Liver (tissue), 9 donors: ENCODE data around the gene NMBR. TPM values are rescaled to one million over a fixed set of nuclear protein-coding genes. Genes with fewer than 3 reads are reported as not detected.

Source experiments
- DNase-seq: peaks from one replicate; pipeline ENCODE4 v3.0.0-alpha.2; 2017; ENCODE audit warnings: low spot score
- H3K27ac ChIP-seq, 2 donors: one replicate each; pipeline ENCODE4 v1.7.0; 2013; ENCODE audit warnings: inconsistent platforms in 2 of 2, low read length in 2 of 2, control low read depth in 1 of 2, low read depth in 1 of 2, mild to moderate bottlenecking in 1 of 2
- H3K27me3 ChIP-seq, 4 donors: one replicate each; pipeline versions ENCODE4 v1.6.1 to v1.7.0; 2013; ENCODE audit warnings: low read length in 3 of 4, inconsistent platforms in 1 of 4, mild to moderate bottlenecking in 1 of 4, moderate library complexity in 1 of 4; ENCODE audit not compliant: control insufficient read depth in 4 of 4, insufficient read depth in 4 of 4
- H3K36me3 ChIP-seq, 4 donors: one replicate each; pipeline versions ENCODE4 v1.6.1 to v1.7.0; 2013; ENCODE audit warnings: low read length in 3 of 4, mild to moderate bottlenecking in 3 of 4, low read depth in 1 of 4, moderate library complexity in 1 of 4; ENCODE audit not compliant: control insufficient read depth in 4 of 4, insufficient read depth in 3 of 4
- H3K4me1 ChIP-seq, 4 donors: one replicate each; pipeline versions ENCODE4 v1.6.1 to v1.7.0; 2013; ENCODE audit warnings: low read length in 3 of 4, mild to moderate bottlenecking in 3 of 4, moderate library complexity in 1 of 4; ENCODE audit not compliant: control insufficient read depth in 4 of 4, insufficient read depth in 4 of 4
- H3K4me3 ChIP-seq, 3 donors: one replicate each; pipeline versions ENCODE4 v1.6.1 to v1.7.0; 2013; ENCODE audit warnings: low read length in 3 of 3, control low read depth in 1 of 3, low read depth in 1 of 3, mild to moderate bottlenecking in 1 of 3
- H3K9ac ChIP-seq, 2 donors: one replicate each; pipeline ENCODE4 v1.7.0; 2013; ENCODE audit warnings: low read length in 2 of 2, mild to moderate bottlenecking in 2 of 2, moderate library complexity in 2 of 2, control low read depth in 1 of 2, low read depth in 1 of 2
- H3K9me3 ChIP-seq, 4 donors: one replicate each; pipeline versions ENCODE4 v1.6.1 to v1.7.0; 2013; ENCODE audit warnings: low read length in 3 of 4; ENCODE audit not compliant: control insufficient read depth in 4 of 4
- EGR1 ChIP-seq, 2 donors: IDR thresholded peaks; 2 replicates each; pipeline ENCODE4 v1.6.1; 2016 to 2018; ENCODE audit warnings: antibody characterized with exemption in 2 of 2, low read depth in 2 of 2
- FOXA1 ChIP-seq: IDR thresholded peaks from 2 replicates; pipeline ENCODE4 v1.6.1; 2016; ENCODE audit warnings: antibody characterized with exemption
- FOXA2 ChIP-seq: IDR thresholded peaks from 2 replicates; pipeline ENCODE4 v1.6.1; 2016; ENCODE audit warnings: antibody characterized with exemption
- GABPA ChIP-seq, 2 donors: IDR thresholded peaks in 1 of 2; conservative IDR thresholded peaks in 1 of 2; 2 replicates each; pipeline ENCODE4 v1.6.1; 2016; ENCODE audit warnings: antibody characterized with exemption in 2 of 2, mild to moderate bottlenecking in 1 of 2, moderate library complexity in 1 of 2
- HNF4A ChIP-seq, 2 donors: conservative IDR thresholded peaks; 2 replicates each; pipeline ENCODE4 v1.6.1; 2016; ENCODE audit warnings: antibody characterized with exemption in 2 of 2, mild to moderate bottlenecking in 2 of 2
- HNF4G ChIP-seq: IDR thresholded peaks from 2 replicates; pipeline ENCODE4 v1.6.1; 2016; ENCODE audit warnings: antibody characterized with exemption
- NR2F2 ChIP-seq: IDR thresholded peaks from 2 replicates; pipeline ENCODE4 v1.6.1; 2016; ENCODE audit warnings: antibody characterized with exemption
- RAD21 ChIP-seq, 2 donors: IDR thresholded peaks; 2 replicates each; pipeline ENCODE4 v1.6.1; 2016; ENCODE audit warnings: antibody characterized with exemption in 2 of 2, mild to moderate bottlenecking in 2 of 2
- RXRA ChIP-seq, 2 donors: IDR thresholded peaks; 2 replicates each; pipeline ENCODE4 v1.6.1; 2017 to 2018; ENCODE audit warnings: antibody characterized with exemption in 2 of 2, mild to moderate bottlenecking in 1 of 2
- TAF1 ChIP-seq: conservative IDR thresholded peaks from 2 replicates; pipeline ENCODE4 v1.6.1; 2016; ENCODE audit warnings: antibody characterized with exemption, mild to moderate bottlenecking
- YY1 ChIP-seq: IDR thresholded peaks from 2 replicates; pipeline ENCODE4 v1.6.1; 2016; ENCODE audit warnings: antibody characterized with exemption, mild to moderate bottlenecking
- WGBS: extraction: QIAGEN DNeasy Blood & Tissue Kit; methylation state at CpG from one replicate; pipeline ENCODE4 v1.1.7; 2013; 5-methylcytosine and 5-hydroxymethylcytosine counted together
- polyA plus RNA-seq, 2 donors: library from polyadenylated mRNA; stranded (reverse) in 1 of 2; unstranded in 1 of 2; fragments of 200-250 nt in 1 of 2; fragments of >200 nt in 1 of 2; fragmentation: Nextera tagmentation in 1 of 2; extraction: Ambion mirVana in 1 of 2; gene quantifications; one replicate each; pipeline versions ENCODE4 v1.2.1 to v1.2.3, GENCODE V29; 2013 to 2015
- total RNA-seq, 2 donors: library from RNA; depleted of rRNA; stranded (reverse); fragments of >200 nt; gene quantifications; one replicate each; pipeline ENCODE4 v1.2.3, GENCODE V29; 2014
- TF ChIP-seq, protein P1 (sequence below): IDR thresholded peaks from 2 replicates; pipeline ENCODE4 v1.6.1; 2016; ENCODE audit warnings: antibody characterized with exemption, mild to moderate bottlenecking
- TF ChIP-seq, protein P2 (sequence below): IDR thresholded peaks from 2 replicates; pipeline ENCODE4 v1.6.1; 2016; ENCODE audit warnings: antibody characterized with exemption
- TF ChIP-seq, protein P3 (sequence below): IDR thresholded peaks from 2 replicates; pipeline ENCODE4 v1.6.1; 2016; ENCODE audit warnings: antibody characterized with exemption
- TF ChIP-seq, protein P4 (sequence below): IDR thresholded peaks from 2 replicates; pipeline ENCODE4 v1.6.1; 2016; ENCODE audit warnings: antibody characterized with exemption
- donor health status: healthy.
- donor health status: healthy.
- donor health status: healthy.
- donor health status: healthy.
- donor health status: healthy.

The NMBR gene
- total and polyA plus RNA-seq, 4 donors, result not detected

DNA sequence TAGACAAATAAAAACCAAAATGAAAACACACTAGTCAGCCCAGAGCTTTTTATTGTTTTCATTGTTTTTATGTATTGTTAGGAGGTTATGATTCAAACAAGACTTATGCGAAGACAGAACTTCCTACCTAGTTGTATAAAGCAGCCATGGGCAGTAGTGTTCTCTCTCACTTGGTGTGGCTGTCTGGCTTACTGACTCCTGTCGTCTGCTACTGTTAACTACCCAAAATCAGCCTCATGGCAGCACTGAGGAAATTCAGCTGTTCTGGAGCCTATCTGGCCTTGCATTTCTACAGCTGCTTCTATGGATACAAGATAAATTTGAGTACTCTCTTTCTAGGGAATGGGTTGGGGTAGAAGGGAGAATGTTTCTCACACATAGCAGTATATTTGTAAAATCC, 20.6 kb upstream of the NMBR start (continued):
- TF ChIP-seq, protein P1, sequence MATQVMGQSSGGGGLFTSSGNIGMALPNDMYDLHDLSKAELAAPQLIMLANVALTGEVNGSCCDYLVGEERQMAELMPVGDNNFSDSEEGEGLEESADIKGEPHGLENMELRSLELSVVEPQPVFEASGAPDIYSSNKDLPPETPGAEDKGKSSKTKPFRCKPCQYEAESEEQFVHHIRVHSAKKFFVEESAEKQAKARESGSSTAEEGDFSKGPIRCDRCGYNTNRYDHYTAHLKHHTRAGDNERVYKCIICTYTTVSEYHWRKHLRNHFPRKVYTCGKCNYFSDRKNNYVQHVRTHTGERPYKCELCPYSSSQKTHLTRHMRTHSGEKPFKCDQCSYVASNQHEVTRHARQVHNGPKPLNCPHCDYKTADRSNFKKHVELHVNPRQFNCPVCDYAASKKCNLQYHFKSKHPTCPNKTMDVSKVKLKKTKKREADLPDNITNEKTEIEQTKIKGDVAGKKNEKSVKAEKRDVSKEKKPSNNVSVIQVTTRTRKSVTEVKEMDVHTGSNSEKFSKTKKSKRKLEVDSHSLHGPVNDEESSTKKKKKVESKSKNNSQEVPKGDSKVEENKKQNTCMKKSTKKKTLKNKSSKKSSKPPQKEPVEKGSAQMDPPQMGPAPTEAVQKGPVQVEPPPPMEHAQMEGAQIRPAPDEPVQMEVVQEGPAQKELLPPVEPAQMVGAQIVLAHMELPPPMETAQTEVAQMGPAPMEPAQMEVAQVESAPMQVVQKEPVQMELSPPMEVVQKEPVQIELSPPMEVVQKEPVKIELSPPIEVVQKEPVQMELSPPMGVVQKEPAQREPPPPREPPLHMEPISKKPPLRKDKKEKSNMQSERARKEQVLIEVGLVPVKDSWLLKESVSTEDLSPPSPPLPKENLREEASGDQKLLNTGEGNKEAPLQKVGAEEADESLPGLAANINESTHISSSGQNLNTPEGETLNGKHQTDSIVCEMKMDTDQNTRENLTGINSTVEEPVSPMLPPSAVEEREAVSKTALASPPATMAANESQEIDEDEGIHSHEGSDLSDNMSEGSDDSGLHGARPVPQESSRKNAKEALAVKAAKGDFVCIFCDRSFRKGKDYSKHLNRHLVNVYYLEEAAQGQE, result no peak
- TF ChIP-seq HNF4G (no peak), FOXA1 (no peak)

DNA sequence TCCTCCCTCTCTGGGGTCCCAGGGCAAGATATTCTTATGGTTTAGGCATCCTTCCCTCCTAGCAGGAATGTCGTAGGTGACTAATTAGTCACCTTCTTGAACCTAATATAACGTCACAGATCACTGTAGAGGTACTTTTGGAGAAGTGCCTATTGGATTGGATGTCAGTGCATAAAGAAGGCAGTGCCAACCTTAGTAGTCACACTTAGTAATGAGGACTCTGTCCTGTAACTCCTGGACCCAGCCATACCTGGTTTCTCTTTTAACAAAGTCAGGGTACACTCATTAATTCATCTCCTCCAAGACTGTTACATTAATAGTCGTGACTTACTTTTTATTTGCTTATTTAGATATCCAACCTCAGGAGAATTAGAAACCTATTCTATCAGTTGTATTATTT, 20.1 kb upstream of the NMBR start:
- Histone ChIP-seq H3K36me3 (peaks cover 1 to 14% (median 7%) of the 10 kb centered on the region in 4 donors), H3K9ac (no peak overlapping the region), H3K9me3 (no peaks in the 10 kb centered on the region), H3K4me1 (peaks cover 0 to 23% (median 7%) of the 10 kb centered on the region in 4 donors), H3K4me3 (no peak overlapping the region), H3K27ac (no peak overlapping the region), H3K27me3 (no peaks in the 10 kb centered on the region)
- TF ChIP-seq NR2F2 (no peak), YY1 (no peak), FOXA2 (no peak), HNF4A (conservative IDR thresholded peaks at IDR 0.05) (peak; percentile 34 to 41), TAF1 (no peak)
- TF ChIP-seq, protein P1, result no peak
- TF ChIP-seq, protein P2, sequence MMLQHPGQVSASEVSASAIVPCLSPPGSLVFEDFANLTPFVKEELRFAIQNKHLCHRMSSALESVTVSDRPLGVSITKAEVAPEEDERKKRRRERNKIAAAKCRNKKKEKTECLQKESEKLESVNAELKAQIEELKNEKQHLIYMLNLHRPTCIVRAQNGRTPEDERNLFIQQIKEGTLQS, result no peak
- WGBS, result 57% methylated on average over 3 of the region's 3 CpGs
- DNase-seq, result no peak

DNA sequence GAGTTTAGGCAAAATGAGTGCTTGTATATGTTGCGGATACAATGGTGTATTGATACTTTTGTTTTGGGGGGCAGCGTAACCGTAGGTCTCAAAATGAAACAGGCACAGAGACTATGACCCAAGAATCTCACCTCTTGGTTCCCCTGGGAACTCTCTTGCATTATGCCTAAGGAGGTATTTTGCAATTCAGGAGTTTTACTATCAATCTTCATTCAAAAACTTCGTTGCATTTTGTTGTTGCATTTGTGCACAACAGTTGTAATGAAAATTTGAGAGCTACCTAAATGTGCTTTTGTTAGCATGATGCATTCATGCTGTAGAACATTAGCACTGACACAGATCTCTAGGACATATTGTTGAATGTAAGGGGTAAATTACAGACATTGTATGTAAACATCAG, 18.3 kb upstream of the NMBR start:
- Histone ChIP-seq H3K4me1 (peaks cover 0 to 17% (median 5%) of the 10 kb centered on the region in 4 donors), H3K9me3 (no peaks in the 10 kb centered on the region), H3K36me3 (peaks cover 1 to 14% (median 3%) of the 10 kb centered on the region in 4 donors), H3K9ac (no peak overlapping the region), H3K27ac (no peak overlapping the region), H3K4me3 (no peak overlapping the region), H3K27me3 (no peaks in the 10 kb centered on the region)
- TF ChIP-seq, protein P3, sequence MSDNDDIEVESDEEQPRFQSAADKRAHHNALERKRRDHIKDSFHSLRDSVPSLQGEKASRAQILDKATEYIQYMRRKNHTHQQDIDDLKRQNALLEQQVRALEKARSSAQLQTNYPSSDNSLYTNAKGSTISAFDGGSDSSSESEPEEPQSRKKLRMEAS, result no peak
- TF ChIP-seq TAF1 (no peak), HNF4A (conservative IDR thresholded peaks at IDR 0.05) (no peak), EGR1 (IDR thresholded peaks at IDR 0.05; ENCODE audit: low read depth in 2 of 2) (no peak), NR2F2 (no peak), FOXA2 (no peak), GABPA (IDR thresholded peaks at IDR 0.05 in 1 of 2, conservative IDR thresholded peaks at IDR 0.05 in 1 of 2) (no peak), HNF4G (no peak), RAD21 (IDR thresholded peaks at IDR 0.05) (no peak), FOXA1 (no peak), RXRA (IDR thresholded peaks at IDR 0.05) (no peak)
- TF ChIP-seq, protein P1, result no peak
- TF ChIP-seq, protein P4, sequence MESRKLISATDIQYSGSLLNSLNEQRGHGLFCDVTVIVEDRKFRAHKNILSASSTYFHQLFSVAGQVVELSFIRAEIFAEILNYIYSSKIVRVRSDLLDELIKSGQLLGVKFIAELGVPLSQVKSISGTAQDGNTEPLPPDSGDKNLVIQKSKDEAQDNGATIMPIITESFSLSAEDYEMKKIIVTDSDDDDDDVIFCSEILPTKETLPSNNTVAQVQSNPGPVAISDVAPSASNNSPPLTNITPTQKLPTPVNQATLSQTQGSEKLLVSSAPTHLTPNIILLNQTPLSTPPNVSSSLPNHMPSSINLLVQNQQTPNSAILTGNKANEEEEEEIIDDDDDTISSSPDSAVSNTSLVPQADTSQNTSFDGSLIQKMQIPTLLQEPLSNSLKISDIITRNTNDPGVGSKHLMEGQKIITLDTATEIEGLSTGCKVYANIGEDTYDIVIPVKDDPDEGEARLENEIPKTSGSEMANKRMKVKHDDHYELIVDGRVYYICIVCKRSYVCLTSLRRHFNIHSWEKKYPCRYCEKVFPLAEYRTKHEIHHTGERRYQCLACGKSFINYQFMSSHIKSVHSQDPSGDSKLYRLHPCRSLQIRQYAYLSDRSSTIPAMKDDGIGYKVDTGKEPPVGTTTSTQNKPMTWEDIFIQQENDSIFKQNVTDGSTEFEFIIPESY, result no peak
- TF ChIP-seq, protein P2, result no peak
- DNase-seq, result no peak
- 95% methylated on average over 4 of the region's 4 CpGs for WGBS
